SK-N-SH treated with all-trans-retinoic acid at 6 μM for 48 hours (cell line): Measurements from ENCODE around the gene CYP2W1.
"Not testable (repeated sequence)": the region's sequence is repeated elsewhere in the genome, so short reads cannot be mapped to it uniquely, and the experiment has no call there.

ENCODE experiments used
- BACH2 ChIP-seq: fragments of 250-450 bp; sonication (Bioruptor Pico); IDR thresholded peaks from 2 replicates; pipeline ENCODE4 v1.9.0; 2021; ENCODE audit warnings: mild to moderate bottlenecking, borderline replicate concordance
- SNAI2 ChIP-seq: fragments of 250-450 bp; sonication (Bioruptor Pico); IDR thresholded peaks from 2 replicates; pipeline ENCODE4 v1.5.0; 2020; ENCODE audit warnings: mild to moderate bottlenecking, moderate library complexity
- ZNF70 ChIP-seq: fragments of 450-650 bp; formaldehyde crosslinking; IDR thresholded peaks from 2 replicates; pipeline ENCODE4 v1.5.0; 2020; ENCODE audit warnings: mild to moderate bottlenecking, moderate library complexity
- TF ChIP-seq, protein P1 (sequence below): fragments of 250-450 bp; sonication (Bioruptor Pico); IDR thresholded peaks from 2 replicates; pipeline ENCODE4 v1.8.0; 2021; ENCODE audit warnings: low read depth, mild to moderate bottlenecking, moderate library complexity, borderline replicate concordance
- TF ChIP-seq, protein P2 (sequence below): fragments of 250-450 bp; sonication (Bioruptor Pico); IDR thresholded peaks from 2 replicates; pipeline ENCODE4 v1.8.0; 2020; ENCODE audit warnings: mild to moderate bottlenecking, moderate library complexity, borderline replicate concordance
- TF ChIP-seq, protein P3 (sequence below): fragments of 250-450 bp; sonication (Bioruptor Pico); IDR thresholded peaks from 2 replicates; pipeline ENCODE4 v1.5.0; 2020; ENCODE audit warnings: mild to moderate bottlenecking, moderate library complexity

DNA sequence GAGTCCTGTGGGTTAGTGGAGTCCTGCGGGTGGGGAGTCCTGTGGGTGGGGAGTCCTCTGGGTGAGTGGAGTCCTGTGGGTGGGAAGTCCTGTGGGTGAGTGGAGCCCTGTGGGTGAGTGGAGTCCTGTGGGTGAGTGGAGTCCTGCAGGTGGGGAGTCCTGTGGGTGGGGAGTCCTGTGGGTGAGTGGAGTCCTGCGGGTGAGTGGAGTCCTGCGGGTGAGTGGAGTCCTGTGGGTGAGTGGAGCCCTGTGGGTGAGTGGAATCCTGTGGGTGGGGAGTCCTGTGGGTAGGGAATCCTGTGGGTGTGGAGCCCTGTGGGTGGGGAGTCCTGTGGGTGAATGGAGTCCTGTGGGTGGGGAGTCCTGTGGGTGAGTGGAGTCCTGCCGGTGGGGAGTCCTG is 19.0 kb downstream of the CYP2W1 start:
- TF ChIP-seq, protein P1, sequence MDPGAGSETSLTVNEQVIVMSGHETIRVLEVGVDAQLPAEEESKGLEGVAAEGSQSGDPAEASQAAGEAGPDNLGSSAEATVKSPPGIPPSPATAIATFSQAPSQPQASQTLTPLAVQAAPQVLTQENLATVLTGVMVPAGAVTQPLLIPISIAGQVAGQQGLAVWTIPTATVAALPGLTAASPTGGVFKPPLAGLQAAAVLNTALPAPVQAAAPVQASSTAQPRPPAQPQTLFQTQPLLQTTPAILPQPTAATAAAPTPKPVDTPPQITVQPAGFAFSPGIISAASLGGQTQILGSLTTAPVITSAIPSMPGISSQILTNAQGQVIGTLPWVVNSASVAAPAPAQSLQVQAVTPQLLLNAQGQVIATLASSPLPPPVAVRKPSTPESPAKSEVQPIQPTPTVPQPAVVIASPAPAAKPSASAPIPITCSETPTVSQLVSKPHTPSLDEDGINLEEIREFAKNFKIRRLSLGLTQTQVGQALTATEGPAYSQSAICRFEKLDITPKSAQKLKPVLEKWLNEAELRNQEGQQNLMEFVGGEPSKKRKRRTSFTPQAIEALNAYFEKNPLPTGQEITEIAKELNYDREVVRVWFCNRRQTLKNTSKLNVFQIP (CRISPR knock-in tag): not testable (repeated sequence)
- not testable (repeated sequence) for TF ChIP-seq SNAI2, ZNF70, BACH2 (CRISPR knock-in tag)
- TF ChIP-seq, protein P2, sequence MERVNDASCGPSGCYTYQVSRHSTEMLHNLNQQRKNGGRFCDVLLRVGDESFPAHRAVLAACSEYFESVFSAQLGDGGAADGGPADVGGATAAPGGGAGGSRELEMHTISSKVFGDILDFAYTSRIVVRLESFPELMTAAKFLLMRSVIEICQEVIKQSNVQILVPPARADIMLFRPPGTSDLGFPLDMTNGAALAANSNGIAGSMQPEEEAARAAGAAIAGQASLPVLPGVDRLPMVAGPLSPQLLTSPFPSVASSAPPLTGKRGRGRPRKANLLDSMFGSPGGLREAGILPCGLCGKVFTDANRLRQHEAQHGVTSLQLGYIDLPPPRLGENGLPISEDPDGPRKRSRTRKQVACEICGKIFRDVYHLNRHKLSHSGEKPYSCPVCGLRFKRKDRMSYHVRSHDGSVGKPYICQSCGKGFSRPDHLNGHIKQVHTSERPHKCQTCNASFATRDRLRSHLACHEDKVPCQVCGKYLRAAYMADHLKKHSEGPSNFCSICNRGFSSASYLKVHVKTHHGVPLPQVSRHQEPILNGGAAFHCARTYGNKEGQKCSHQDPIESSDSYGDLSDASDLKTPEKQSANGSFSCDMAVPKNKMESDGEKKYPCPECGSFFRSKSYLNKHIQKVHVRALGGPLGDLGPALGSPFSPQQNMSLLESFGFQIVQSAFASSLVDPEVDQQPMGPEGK (CRISPR knock-in tag): not testable (repeated sequence)
- TF ChIP-seq, protein P3, sequence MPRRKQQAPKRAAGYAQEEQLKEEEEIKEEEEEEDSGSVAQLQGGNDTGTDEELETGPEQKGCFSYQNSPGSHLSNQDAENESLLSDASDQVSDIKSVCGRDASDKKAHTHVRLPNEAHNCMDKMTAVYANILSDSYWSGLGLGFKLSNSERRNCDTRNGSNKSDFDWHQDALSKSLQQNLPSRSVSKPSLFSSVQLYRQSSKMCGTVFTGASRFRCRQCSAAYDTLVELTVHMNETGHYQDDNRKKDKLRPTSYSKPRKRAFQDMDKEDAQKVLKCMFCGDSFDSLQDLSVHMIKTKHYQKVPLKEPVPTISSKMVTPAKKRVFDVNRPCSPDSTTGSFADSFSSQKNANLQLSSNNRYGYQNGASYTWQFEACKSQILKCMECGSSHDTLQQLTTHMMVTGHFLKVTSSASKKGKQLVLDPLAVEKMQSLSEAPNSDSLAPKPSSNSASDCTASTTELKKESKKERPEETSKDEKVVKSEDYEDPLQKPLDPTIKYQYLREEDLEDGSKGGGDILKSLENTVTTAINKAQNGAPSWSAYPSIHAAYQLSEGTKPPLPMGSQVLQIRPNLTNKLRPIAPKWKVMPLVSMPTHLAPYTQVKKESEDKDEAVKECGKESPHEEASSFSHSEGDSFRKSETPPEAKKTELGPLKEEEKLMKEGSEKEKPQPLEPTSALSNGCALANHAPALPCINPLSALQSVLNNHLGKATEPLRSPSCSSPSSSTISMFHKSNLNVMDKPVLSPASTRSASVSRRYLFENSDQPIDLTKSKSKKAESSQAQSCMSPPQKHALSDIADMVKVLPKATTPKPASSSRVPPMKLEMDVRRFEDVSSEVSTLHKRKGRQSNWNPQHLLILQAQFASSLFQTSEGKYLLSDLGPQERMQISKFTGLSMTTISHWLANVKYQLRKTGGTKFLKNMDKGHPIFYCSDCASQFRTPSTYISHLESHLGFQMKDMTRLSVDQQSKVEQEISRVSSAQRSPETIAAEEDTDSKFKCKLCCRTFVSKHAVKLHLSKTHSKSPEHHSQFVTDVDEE (CRISPR knock-in tag): not testable (repeated sequence)
